ENCODE data around the gene SEMA3E.

Gene SEMA3E

GRCh38 chr7:83366629-83367028 lies 282.3 kb downstream of the SEMA3E start:
- no peaks in the 10 kb centered on the region for H3K27me3 Mint-ChIP-seq
- H3K9me3 Mint-ChIP-seq (ENCODE audit: low read depth), result peaks cover 2% of the 10 kb centered on the region
- H3K27ac Mint-ChIP-seq, result no peak overlapping the region
- H3K4me3 Mint-ChIP-seq, result no peak overlapping the region
- H3K36me3 Mint-ChIP-seq, result no peaks in the 10 kb centered on the region
- H3K4me1 Mint-ChIP-seq (ENCODE audit: low read depth), result no peaks in the 10 kb centered on the region

- Mint-ChIP-seq H3K27ac (no peak overlapping the region), H3K36me3 (no peaks in the 10 kb centered on the region), H3K4me3 (no peak overlapping the region), H3K4me1 (ENCODE audit: low read depth) (no peaks in the 10 kb centered on the region), H3K9me3 (ENCODE audit: low read depth) (peaks cover 2% of the 10 kb centered on the region), H3K27me3 (no peaks in the 10 kb centered on the region)
Measured at GRCh38 chr7:83365746-83366145, 283.2 kb downstream of the SEMA3E start.

DNA sequence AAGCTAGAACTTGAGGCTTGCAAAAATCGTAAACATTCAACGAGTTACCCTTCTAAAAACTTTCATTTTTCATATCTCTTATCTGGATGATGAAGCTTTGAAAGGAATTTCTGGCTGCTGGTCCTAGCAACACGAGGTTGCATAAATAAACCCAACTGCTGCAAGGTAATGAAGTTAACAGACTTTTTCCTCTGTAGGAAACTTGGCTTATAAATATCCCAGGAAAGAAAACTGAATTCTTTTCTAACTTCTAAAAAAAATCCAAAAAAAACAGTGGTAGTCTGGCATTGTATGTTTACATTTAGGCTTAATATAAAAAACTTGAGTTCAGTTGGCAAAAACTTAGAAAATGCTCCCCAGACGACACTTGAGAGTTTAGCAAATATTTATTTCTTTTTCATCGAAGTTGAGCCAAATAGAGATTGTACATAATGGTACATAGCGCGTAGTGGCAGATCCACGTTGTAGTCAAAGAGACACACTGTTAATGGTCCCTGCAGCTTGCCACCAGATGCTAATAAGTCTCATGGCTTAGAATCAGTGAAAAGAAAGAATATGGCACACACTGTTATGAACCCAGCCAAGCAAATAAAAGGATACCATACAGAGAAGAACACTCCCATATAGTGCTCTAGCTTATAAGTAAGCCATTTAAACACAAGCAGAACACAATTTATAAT lies 285.9 kb downstream of the SEMA3E start:
- H3K4me3 Mint-ChIP-seq, result no peak overlapping the region
- H3K27ac Mint-ChIP-seq, result no peak overlapping the region
- H3K4me1 Mint-ChIP-seq (ENCODE audit: low read depth), result no peaks in the 10 kb centered on the region
- H3K36me3 Mint-ChIP-seq, result no peaks in the 10 kb centered on the region
- H3K9me3 Mint-ChIP-seq (ENCODE audit: low read depth), result peaks cover 2% of the 10 kb centered on the region
- H3K27me3 Mint-ChIP-seq, result no peaks in the 10 kb centered on the region

DNA sequence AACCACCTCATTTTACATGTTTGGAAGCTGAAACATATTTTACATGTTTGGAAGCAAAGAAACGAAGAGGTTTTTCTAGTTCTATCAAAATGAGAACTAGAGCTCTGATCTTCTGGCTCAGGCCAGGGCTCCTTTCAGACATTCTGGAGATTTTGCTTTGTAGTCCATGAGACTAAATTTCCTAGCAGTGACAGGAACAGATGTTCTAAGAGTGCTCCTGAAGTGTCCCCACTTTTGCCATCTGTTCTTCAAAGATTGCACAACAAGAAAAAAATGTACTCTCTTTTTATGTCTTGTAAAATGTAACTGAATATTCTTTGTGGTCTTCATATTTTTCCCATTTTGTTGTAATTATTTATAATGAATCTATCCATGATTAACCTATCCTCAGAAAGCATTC lies 289.8 kb downstream of the SEMA3E start:
- Mint-ChIP-seq H3K27me3 (no peaks in the 10 kb centered on the region), H3K4me1 (ENCODE audit: low read depth) (no peaks in the 10 kb centered on the region), H3K36me3 (no peaks in the 10 kb centered on the region), H3K27ac (no peak overlapping the region), H3K4me3 (no peak overlapping the region), H3K9me3 (ENCODE audit: low read depth) (no peaks in the 10 kb centered on the region)

DNA sequence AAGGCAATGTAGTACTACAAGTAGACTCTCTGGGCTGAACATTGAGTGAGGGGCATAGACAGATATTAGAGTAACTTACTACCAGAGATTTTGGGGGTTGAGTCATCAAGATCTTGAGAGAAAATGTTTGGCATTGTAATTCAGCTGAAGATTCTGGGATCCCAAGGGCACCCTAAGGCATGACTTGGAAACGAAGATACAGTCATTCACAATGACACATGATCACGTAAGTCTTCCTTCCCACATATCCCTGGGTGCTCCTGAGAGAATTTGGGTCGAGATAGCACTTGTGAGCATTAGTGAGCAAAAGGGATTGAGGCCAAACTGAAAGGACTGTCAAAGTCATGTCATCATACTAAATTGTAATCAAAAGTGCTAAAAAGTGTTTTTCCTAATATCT lies 293.8 kb downstream of the SEMA3E start:
- Mint-ChIP-seq H3K27ac (no peak overlapping the region), H3K4me1 (ENCODE audit: low read depth) (no peaks in the 10 kb centered on the region), H3K36me3 (no peaks in the 10 kb centered on the region), H3K9me3 (ENCODE audit: low read depth) (peaks cover 14% of the 10 kb centered on the region), H3K27me3 (peaks cover 1% of the 10 kb centered on the region), H3K4me3 (no peak overlapping the region)

- no peak overlapping the region for H3K27ac Mint-ChIP-seq
- no peaks in the 10 kb centered on the region for H3K4me1 Mint-ChIP-seq (ENCODE audit: low read depth)
- H3K9me3 Mint-ChIP-seq (ENCODE audit: low read depth), result peaks cover 25% of the 10 kb centered on the region
- H3K4me3 Mint-ChIP-seq, result no peak overlapping the region
- no peaks in the 10 kb centered on the region for H3K27me3 Mint-ChIP-seq
- H3K36me3 Mint-ChIP-seq, result no peaks in the 10 kb centered on the region
Measured at GRCh38 chr7:83347945-83348444, 300.9 kb downstream of the SEMA3E start.

GRCh38 chr7:83339907-83340306 lies 309.0 kb downstream of the SEMA3E start:
- H3K9me3 Mint-ChIP-seq (ENCODE audit: low read depth), result peaks cover 5% of the 10 kb centered on the region
- H3K27ac Mint-ChIP-seq, result no peak overlapping the region
- no peaks in the 10 kb centered on the region for H3K36me3 Mint-ChIP-seq
- H3K27me3 Mint-ChIP-seq, result no peaks in the 10 kb centered on the region
- no peaks in the 10 kb centered on the region for H3K4me1 Mint-ChIP-seq (ENCODE audit: low read depth)
- no peak overlapping the region for H3K4me3 Mint-ChIP-seq

DNA sequence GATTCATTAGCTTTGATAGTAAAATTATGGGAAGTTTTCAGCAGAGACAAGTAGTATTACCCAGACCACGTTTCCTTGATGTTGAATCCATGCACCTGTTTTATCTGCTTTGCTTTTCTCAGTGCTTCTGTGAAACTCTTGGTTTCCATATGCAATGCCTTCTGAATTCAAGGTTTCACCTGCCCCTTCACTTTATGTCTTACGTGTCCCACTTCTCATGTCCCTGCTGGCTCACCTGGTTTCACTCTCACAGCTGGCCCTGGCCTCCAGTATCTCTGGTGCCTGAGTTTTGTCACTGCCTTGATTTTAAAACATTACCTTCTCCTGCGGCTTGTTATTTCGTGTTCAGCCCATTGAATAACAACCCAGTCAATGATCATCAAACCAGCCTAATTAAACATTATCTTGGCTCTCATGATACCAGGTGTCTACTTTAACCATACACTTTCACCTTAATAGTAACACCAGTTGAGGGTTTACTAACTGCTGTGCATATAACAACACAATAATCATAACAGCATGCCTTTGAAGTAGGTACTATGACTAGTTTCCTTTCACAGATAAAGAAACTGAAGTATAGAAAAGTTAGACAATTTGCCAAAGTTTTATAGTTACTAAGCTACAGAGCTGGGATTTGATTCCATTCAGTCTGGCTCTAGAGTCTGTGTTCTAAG lies 310.5 kb downstream of the SEMA3E start:
- Mint-ChIP-seq H3K27me3 (no peaks in the 10 kb centered on the region), H3K9me3 (ENCODE audit: low read depth) (no peaks in the 10 kb centered on the region), H3K27ac (no peak overlapping the region), H3K4me1 (ENCODE audit: low read depth) (no peaks in the 10 kb centered on the region), H3K4me3 (no peak overlapping the region), H3K36me3 (no peaks in the 10 kb centered on the region)

GRCh38 chr7:83337050-83337449 lies 311.9 kb downstream of the SEMA3E start:
- no peaks in the 10 kb centered on the region for H3K4me1 Mint-ChIP-seq (ENCODE audit: low read depth)

GRCh38 chr7:83326223-83326622 lies 322.7 kb downstream of the SEMA3E start:
- Mint-ChIP-seq H3K27ac (no peak overlapping the region), H3K36me3 (no peaks in the 10 kb centered on the region), H3K27me3 (no peaks in the 10 kb centered on the region), H3K4me3 (no peak overlapping the region), H3K9me3 (ENCODE audit: low read depth) (no peaks in the 10 kb centered on the region), H3K4me1 (ENCODE audit: low read depth) (no peaks in the 10 kb centered on the region)

More at GRCh38 chr7:83337050-83337449, 311.9 kb downstream of the SEMA3E start:
- H3K27ac Mint-ChIP-seq, result no peak overlapping the region
- H3K27me3 Mint-ChIP-seq, result no peaks in the 10 kb centered on the region
- no peaks in the 10 kb centered on the region for H3K9me3 Mint-ChIP-seq (ENCODE audit: low read depth)
- no peaks in the 10 kb centered on the region for H3K36me3 Mint-ChIP-seq
- no peak overlapping the region for H3K4me3 Mint-ChIP-seq

GRCh38 chr7:83325083-83325482 lies 323.9 kb downstream of the SEMA3E start:
- Mint-ChIP-seq H3K27ac (no peak overlapping the region), H3K27me3 (no peaks in the 10 kb centered on the region), H3K36me3 (no peaks in the 10 kb centered on the region), H3K4me3 (no peak overlapping the region), H3K4me1 (ENCODE audit: low read depth) (no peaks in the 10 kb centered on the region), H3K9me3 (ENCODE audit: low read depth) (no peaks in the 10 kb centered on the region)

DNA sequence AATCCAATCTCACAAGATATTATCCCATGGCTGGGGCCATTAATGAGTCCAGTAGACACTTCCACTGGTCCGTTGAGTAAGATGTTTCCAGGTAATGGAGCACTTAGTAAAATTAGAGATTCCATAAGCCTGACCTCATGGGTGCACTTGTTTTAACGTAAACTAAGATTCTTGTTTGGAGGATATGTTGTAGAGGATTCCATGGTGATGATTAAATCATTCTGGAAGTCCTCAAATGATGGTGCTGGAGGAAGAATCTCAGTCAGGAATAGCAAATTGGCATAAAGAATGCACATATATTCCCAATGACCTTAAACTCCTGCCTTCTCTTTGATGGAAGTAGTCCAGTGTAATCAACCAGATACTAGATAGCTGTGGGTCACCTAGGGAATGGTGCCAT lies 324.3 kb downstream of the SEMA3E start:
- H3K4me1 Mint-ChIP-seq (ENCODE audit: low read depth), result no peaks in the 10 kb centered on the region
- no peak overlapping the region for H3K4me3 Mint-ChIP-seq
- no peak overlapping the region for H3K27ac Mint-ChIP-seq
- no peaks in the 10 kb centered on the region for H3K9me3 Mint-ChIP-seq (ENCODE audit: low read depth)
- no peaks in the 10 kb centered on the region for H3K27me3 Mint-ChIP-seq
- no peaks in the 10 kb centered on the region for H3K36me3 Mint-ChIP-seq

DNA sequence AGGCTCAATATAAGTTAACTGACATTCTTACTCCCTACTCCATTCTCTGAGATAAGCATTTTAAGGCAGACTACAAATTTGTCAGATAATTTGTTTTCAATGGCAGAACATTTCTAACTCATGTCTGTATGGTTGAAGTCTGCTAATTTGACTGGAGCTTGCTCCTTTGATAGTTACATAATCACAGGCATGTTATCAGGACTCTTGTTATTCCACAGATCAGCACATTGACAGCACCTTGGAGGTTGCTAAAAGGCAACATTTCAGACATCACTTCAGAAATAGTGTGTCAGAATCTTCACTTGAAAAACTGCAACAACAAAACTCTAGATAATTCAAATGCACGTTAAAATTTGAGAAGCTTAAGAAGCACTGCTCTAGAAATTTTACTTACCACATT lies 327.9 kb downstream of the SEMA3E start:
- no peak overlapping the region for H3K27ac Mint-ChIP-seq
- no peaks in the 10 kb centered on the region for H3K36me3 Mint-ChIP-seq
- no peaks in the 10 kb centered on the region for H3K4me1 Mint-ChIP-seq (ENCODE audit: low read depth)
- H3K4me3 Mint-ChIP-seq, result no peak overlapping the region
- H3K9me3 Mint-ChIP-seq (ENCODE audit: low read depth), result no peaks in the 10 kb centered on the region
- no peaks in the 10 kb centered on the region for H3K27me3 Mint-ChIP-seq

- no peaks in the 10 kb centered on the region for H3K9me3 Mint-ChIP-seq (ENCODE audit: low read depth)
- no peaks in the 10 kb centered on the region for H3K4me1 Mint-ChIP-seq (ENCODE audit: low read depth)
- H3K4me3 Mint-ChIP-seq, result no peak overlapping the region
- H3K36me3 Mint-ChIP-seq, result no peaks in the 10 kb centered on the region
- H3K27me3 Mint-ChIP-seq, result no peaks in the 10 kb centered on the region
- H3K27ac Mint-ChIP-seq, result no peak overlapping the region
Measured at GRCh38 chr7:83313931-83314330, 335.0 kb downstream of the SEMA3E start.

Data from activated naive CD8-positive, alpha-beta T cell (primary cell).